ENCODE results near the gene ZDHHC14. TPM values are rescaled to one million over a fixed set of nuclear protein-coding genes. Genes with fewer than 3 reads are reported as not detected.

ZDHHC14 gene
- total RNA-seq, 2 experiments from 2014 or later: 1.3 to 1.6 TPM

- Histone ChIP-seq H3K36me3 (ENCODE audit: insufficient read depth, low read length) (no peaks in the 10 kb centered on the region), H3K4me3 (ENCODE audit: low read length) (no peak overlapping the region), H3K27ac (ENCODE audit: low read depth in 1 of 2, low read length in 2 of 2) (no peak overlapping the region), H3K4me1 (ENCODE audit: insufficient read depth, low read length) (no peaks in the 10 kb centered on the region), H3K27me3 (ENCODE audit: control insufficient read depth in 1 of 2, insufficient read depth in 2 of 2, low read length in 2 of 2) (no peaks in the 10 kb centered on the region), H3K9me3 (ENCODE audit: control insufficient read depth in 1 of 2, insufficient read depth in 1 of 2, low read length in 2 of 2) (no peaks in the 10 kb centered on the region)
- no peak overlapping the region for H3K4me3 Mint-ChIP-seq
- no peaks in the 10 kb centered on the region for H3K27me3 Mint-ChIP-seq
- H3K27ac Mint-ChIP-seq: no peak overlapping the region
- H3K36me3 Mint-ChIP-seq (ENCODE audit: low read depth): no peaks in the 10 kb centered on the region
- no peaks in the 10 kb centered on the region for H3K9me3 Mint-ChIP-seq
- DNase-seq: no peak
- ChIA-PET CTCF (no interaction called here), POLR2A (no interaction called here)
- no peak for ATAC-seq (ENCODE audit: poor library complexity)
- intact Hi-C loops (cut with DNase I, micrococcal nuclease): no loop called here
- no peaks in the 10 kb centered on the region for H3K4me1 Mint-ChIP-seq (ENCODE audit: low read depth)
- no peak for TF ChIP-seq CTCF (IDR thresholded peaks at IDR 0.05)
Observed at GRCh38 chr6:157685596-157686280, 304.7 kb downstream of the ZDHHC14 start.

- Histone ChIP-seq H3K4me1 (ENCODE audit: insufficient read depth, low read length) (no peaks in the 10 kb centered on the region), H3K4me3 (ENCODE audit: low read length) (no peak overlapping the region), H3K27ac (ENCODE audit: low read depth in 1 of 2, low read length in 2 of 2) (no peak overlapping the region), H3K9me3 (ENCODE audit: control insufficient read depth in 1 of 2, insufficient read depth in 1 of 2, low read length in 2 of 2) (no peaks in the 10 kb centered on the region), H3K36me3 (ENCODE audit: insufficient read depth, low read length) (no peaks in the 10 kb centered on the region), H3K27me3 (ENCODE audit: control insufficient read depth in 1 of 2, insufficient read depth in 2 of 2, low read length in 2 of 2) (no peaks in the 10 kb centered on the region)
- Mint-ChIP-seq H3K9me3 (no peaks in the 10 kb centered on the region), H3K36me3 (ENCODE audit: low read depth) (no peaks in the 10 kb centered on the region), H3K4me1 (ENCODE audit: low read depth) (no peaks in the 10 kb centered on the region), H3K27ac (no peak overlapping the region), H3K4me3 (no peak overlapping the region), H3K27me3 (no peaks in the 10 kb centered on the region)
- DNase-seq (no peak), ATAC-seq (ENCODE audit: poor library complexity) (no peak)
- TF ChIP-seq CTCF (IDR thresholded peaks at IDR 0.05): no peak
- POLR2A ChIA-PET: no interaction called here
- intact Hi-C loops (cut with DNase I, micrococcal nuclease): no loop called here
- CTCF ChIA-PET: no interaction called here
Observed at GRCh38 chr6:157688275-157688959, 307.4 kb downstream of the ZDHHC14 start.

- Histone ChIP-seq H3K27ac (ENCODE audit: low read depth in 1 of 2, low read length in 2 of 2) (no peak overlapping the region), H3K4me1 (ENCODE audit: insufficient read depth, low read length) (no peaks in the 10 kb centered on the region), H3K4me3 (ENCODE audit: low read length) (no peak overlapping the region), H3K9me3 (ENCODE audit: control insufficient read depth in 1 of 2, insufficient read depth in 1 of 2, low read length in 2 of 2) (no peaks in the 10 kb centered on the region), H3K27me3 (ENCODE audit: control insufficient read depth in 1 of 2, insufficient read depth in 2 of 2, low read length in 2 of 2) (no peaks in the 10 kb centered on the region), H3K36me3 (ENCODE audit: insufficient read depth, low read length) (no peaks in the 10 kb centered on the region)
- intact Hi-C loops (cut with DNase I, micrococcal nuclease): no loop called here
- no peak overlapping the region for H3K27ac Mint-ChIP-seq
- no peaks in the 10 kb centered on the region for H3K4me1 Mint-ChIP-seq (ENCODE audit: low read depth)
- no peaks in the 10 kb centered on the region for H3K27me3 Mint-ChIP-seq
- ATAC-seq (ENCODE audit: poor library complexity): no peak
- POLR2A ChIA-PET: no interaction called here
- CTCF ChIA-PET: no interaction called here
- no peaks in the 10 kb centered on the region for H3K36me3 Mint-ChIP-seq (ENCODE audit: low read depth)
- no peaks in the 10 kb centered on the region for H3K9me3 Mint-ChIP-seq
- no peak overlapping the region for H3K4me3 Mint-ChIP-seq
- TF ChIP-seq CTCF (IDR thresholded peaks at IDR 0.05): no peak
- DNase-seq: no peak
Observed at GRCh38 chr6:157688960-157689599, 308.1 kb downstream of the ZDHHC14 start.
